K562 (cell line): ENCODE data around the gene RUVBL2. TPM values are rescaled to one million over a fixed set of nuclear protein-coding genes. Genes with fewer than 3 reads are reported as not detected.

Experiments used
- ATAC-seq: fragments of 200-7000 bp; cut with Tn5 transposase; 3 replicates; pipeline ENCODE4 v1.9.1; 2020; ENCODE audit warnings: moderate library complexity
- BruUV-seq: library from RNA; stranded (reverse); fragments of 400-500 nt; replicated peaks from 2 replicates; lab custom pipeline; 2021; lab: Mats Ljungman, UMichigan
- CTCF ChIA-PET: fragments of 300-600 bp; formaldehyde crosslinking; extraction: SDS; loops from one replicate; lab custom pipeline; 2021; ENCODE audit warnings: low intra/inter-chr PET ratio; lab: Yijun Ruan, JAX
- POLR2A ChIA-PET: fragments of 300-600, 350-650 bp; sonication (Branson Sonifier 250); formaldehyde crosslinking; extraction: SDS; loops from one replicate; lab custom pipeline; 2021; ENCODE audit warnings: antibody characterized with exemption, inconsistent platforms; lab: Yijun Ruan, JAX
- DNase-seq, 4 experiments: peaks; one replicate each; pipeline versions ENCODE4 v3.0.0 to v3.0.0-alpha.2; 2011 to 2018; ENCODE audit warnings: low spot score in 3 of 4, mixed read lengths in 3 of 4; ENCODE audit errors: extremely low read depth in 1 of 4
- FAIRE-seq: peaks from 2 replicates; lab custom pipeline; 2011; peaks lifted over from hg19 to GRCh38; lab: Jason Lieb, UNC
- H2AFZ ChIP-seq: 2 replicates; pipeline ENCODE4 v1.6.0; 2011; ENCODE audit warnings: low read depth, low read length, control low read depth, inconsistent platforms
- H3K27ac ChIP-seq: fragments of 200-600 bp; 3 replicates; pipeline ENCODE4 v1.8.0; 2011; ENCODE audit warnings: low read depth, mild to moderate bottlenecking, control low read depth, inconsistent platforms, low read length, moderate library complexity, mixed read lengths; ENCODE audit errors: extremely low read depth
- H3K27me3 ChIP-seq, 2 experiments: fragments of 300-600 bp in 1 of 2; 2 replicates in 1 of 2; 3 replicates in 1 of 2; pipeline versions ENCODE4 v1.6.0 to v1.8.0; 2011; ENCODE audit warnings: inconsistent platforms in 2 of 2, low read length in 2 of 2, mild to moderate bottlenecking in 1 of 2, mixed read lengths in 1 of 2, moderate library complexity in 1 of 2; ENCODE audit not compliant: control insufficient read depth in 2 of 2, insufficient read depth in 2 of 2
- H3K36me3 ChIP-seq: fragments of 300-600 bp; 3 replicates; pipeline ENCODE4 v1.8.0; 2011; ENCODE audit warnings: mild to moderate bottlenecking, low read length, inconsistent platforms; ENCODE audit not compliant: control insufficient read depth, insufficient read depth
- H3K4me1 ChIP-seq, 2 experiments: fragments of 200-600 bp in 1 of 2; replicated peaks in 1 of 2; 2 replicates in 1 of 2; 3 replicates in 1 of 2; pipeline versions ENCODE4 v1.5.1 to v1.8.0; 2011; ENCODE audit warnings: inconsistent platforms in 2 of 2, low read length in 2 of 2, mild to moderate bottlenecking in 1 of 2, mixed read lengths in 1 of 2, moderate library complexity in 1 of 2; ENCODE audit not compliant: control insufficient read depth in 2 of 2, insufficient read depth in 2 of 2
- H3K4me2 ChIP-seq: 2 replicates; pipeline ENCODE4 v1.6.1; 2011; ENCODE audit warnings: low read length, control low read depth, inconsistent platforms, mixed read lengths; ENCODE audit not compliant: insufficient read depth
- H3K4me3 ChIP-seq: fragments of 200-600 bp; sonication (generic), shearing (Covaris generic); 2 replicates; pipeline ENCODE4 v1.5.1; 2016; ENCODE audit warnings: control low read depth, inconsistent platforms
- H3K79me2 ChIP-seq: fragments of 200-600 bp; 3 replicates; pipeline ENCODE4 v1.8.0; 2011; ENCODE audit warnings: low read length, inconsistent platforms; ENCODE audit not compliant: control insufficient read depth, insufficient read depth
- H3K9ac ChIP-seq, 2 experiments: 2 replicates each; pipeline versions ENCODE4 v1.6.0 to v1.6.1; 2011; ENCODE audit warnings: low read depth in 2 of 2, low read length in 2 of 2, control low read depth in 1 of 2, inconsistent platforms in 1 of 2, mild to moderate bottlenecking in 1 of 2, mixed read lengths in 1 of 2; ENCODE audit not compliant: insufficient read depth in 1 of 2
- H3K9me1 ChIP-seq: one replicate; pipeline ENCODE4 v1.6.0; 2011; ENCODE audit warnings: inconsistent platforms, mild to moderate bottlenecking, low read length, moderate library complexity; ENCODE audit not compliant: control insufficient read depth, insufficient read depth
- H3K9me3 ChIP-seq: replicated peaks from 2 replicates; pipeline ENCODE4 v1.5.1; 2011; ENCODE audit warnings: low read depth, low read length, inconsistent platforms; ENCODE audit not compliant: control insufficient read depth, insufficient read depth
- H4K20me1 ChIP-seq: replicated peaks from 2 replicates; pipeline ENCODE4 v1.6.1; 2011; ENCODE audit warnings: low read length, inconsistent platforms, mixed read lengths; ENCODE audit not compliant: control insufficient read depth, insufficient read depth
- CBX1 ChIP-seq: sonication (generic); IDR thresholded peaks from 2 replicates; pipeline ENCODE4 v1.6.1; 2016; ENCODE audit warnings: antibody characterized with exemption, low read depth, mild to moderate bottlenecking
- FIP1L1 ChIP-seq: fragments of 200-400 bp; formaldehyde crosslinking; IDR thresholded peaks from 2 replicates; pipeline ENCODE4 v1.6.1; 2018; ENCODE audit warnings: mild to moderate bottlenecking, low read depth, low read length; ENCODE audit not compliant: poor library complexity, severe bottlenecking
- POLR2G ChIP-seq: fragments of 200-400 bp; formaldehyde crosslinking; IDR thresholded peaks from 2 replicates; pipeline ENCODE4 v1.6.1; 2017; ENCODE audit warnings: low read depth, mild to moderate bottlenecking, antibody characterized with exemption, low read length, moderate library complexity
- POLR3A ChIP-seq: IDR thresholded peaks from 2 replicates; pipeline ENCODE4 v1.6.1; 2011; ENCODE audit warnings: borderline replicate concordance, mild to moderate bottlenecking, moderate library complexity; ENCODE audit not compliant: insufficient read length, insufficient read depth; ENCODE audit errors: extremely low read depth
- RBFOX2 ChIP-seq: fragments of 200-400 bp; formaldehyde crosslinking; IDR thresholded peaks from 2 replicates; pipeline ENCODE4 v1.6.1; 2017; ENCODE audit warnings: low read depth, mild to moderate bottlenecking, low read length, moderate library complexity
- ZC3H4 ChIP-seq: sonication (generic); formaldehyde crosslinking; IDR thresholded peaks from 2 replicates; pipeline ENCODE4 v1.9.0; 2021; ENCODE audit warnings: missing genetic modification reagents, borderline replicate concordance
- ZNF121 ChIP-seq: sonication (generic); formaldehyde crosslinking; conservative IDR thresholded peaks from 2 replicates; pipeline ENCODE4 v1.8.0; 2022; ENCODE audit warnings: missing genetic modification reagents
- ZNF384 ChIP-seq: IDR thresholded peaks from 2 replicates; pipeline ENCODE4 v1.6.1; 2012; ENCODE audit warnings: low read depth, low read length, improper control_type of control experiment
- WGBS: fragments of 100-300 bp; shearing (Covaris generic); methylation state at CpG from one replicate; pipeline ENCODE4 v1.1.6; 2016; ENCODE audit warnings: low coverage, mixed read lengths; ENCODE audit not compliant: insufficient coverage; ENCODE audit errors: missing lambda C conversion rate; 5-methylcytosine and 5-hydroxymethylcytosine counted together
- in situ Hi-C: fragments of 300-500 bp; cut with MboI; formaldehyde crosslinking; loops from 4 replicates; pipeline ENCODE4 v1.15.0; 2018; ENCODE audit warnings: inconsistent platforms, mixed read lengths
- intact Hi-C: fragments of 100-400 bp; cut with micrococcal nuclease; formaldehyde crosslinking; loops from 2 replicates; pipeline ENCODE4 v1.14.2; 2022
- polyA plus RNA-seq, 8 experiments: library from polyadenylated mRNA; depleted of rRNA in 4 of 8; stranded (reverse) in 5 of 8; unstranded in 3 of 8; fragments of >200 nt; fragmentation: Nextera tagmentation in 2 of 8; fragmentation: Illumina TruSeq in 1 of 8; extraction: Ambion mirVana in 2 of 8; extraction: Trizol in 1 of 8; gene quantifications; 2 replicates each; pipeline versions ENCODE4 v1.2.1 to v1.2.3, GENCODE V29; 2011 to 2014; ENCODE audit warnings: inconsistent platforms in 1 of 8, missing spikeins in 1 of 8
- total RNA-seq, 7 experiments: library from RNA; depleted of rRNA in 6 of 7; stranded (reverse); fragments of >200 nt in 6 of 7; fragmentation: Illumina TruSeq in 2 of 7; extraction: Trizol in 2 of 7; gene quantifications; 2 replicates each; pipeline versions ENCODE4 v1.2.1 to v1.2.3, GENCODE V29; 2011 to 2021; ENCODE audit warnings: low replicate concordance in 1 of 7
- TF ChIP-seq, protein P1 (sequence below): sonication (generic); formaldehyde crosslinking; IDR thresholded peaks from 2 replicates; pipeline ENCODE4 v1.8.0; 2022; ENCODE audit warnings: mild to moderate bottlenecking, missing genetic modification reagents, borderline replicate concordance
- TF ChIP-seq, protein P2 (sequence below): sonication (generic); formaldehyde crosslinking; IDR thresholded peaks from 2 replicates; pipeline ENCODE4 v1.8.1; 2023; ENCODE audit warnings: mild to moderate bottlenecking, missing genetic modification reagents
- TF ChIP-seq, protein P3 (sequence below): fragments of 450-650 bp; IDR thresholded peaks from 2 replicates; pipeline ENCODE4 v1.6.1; 2018; ENCODE audit not compliant: partially characterized antibody

The RUVBL2 gene
- total and polyA plus RNA-seq, 9 of the 15 experiments (the other 6 are each of a cell fraction or from before 2014, with no cell fraction given) = 71.4 to 453 (median 237) TPM

DNA sequence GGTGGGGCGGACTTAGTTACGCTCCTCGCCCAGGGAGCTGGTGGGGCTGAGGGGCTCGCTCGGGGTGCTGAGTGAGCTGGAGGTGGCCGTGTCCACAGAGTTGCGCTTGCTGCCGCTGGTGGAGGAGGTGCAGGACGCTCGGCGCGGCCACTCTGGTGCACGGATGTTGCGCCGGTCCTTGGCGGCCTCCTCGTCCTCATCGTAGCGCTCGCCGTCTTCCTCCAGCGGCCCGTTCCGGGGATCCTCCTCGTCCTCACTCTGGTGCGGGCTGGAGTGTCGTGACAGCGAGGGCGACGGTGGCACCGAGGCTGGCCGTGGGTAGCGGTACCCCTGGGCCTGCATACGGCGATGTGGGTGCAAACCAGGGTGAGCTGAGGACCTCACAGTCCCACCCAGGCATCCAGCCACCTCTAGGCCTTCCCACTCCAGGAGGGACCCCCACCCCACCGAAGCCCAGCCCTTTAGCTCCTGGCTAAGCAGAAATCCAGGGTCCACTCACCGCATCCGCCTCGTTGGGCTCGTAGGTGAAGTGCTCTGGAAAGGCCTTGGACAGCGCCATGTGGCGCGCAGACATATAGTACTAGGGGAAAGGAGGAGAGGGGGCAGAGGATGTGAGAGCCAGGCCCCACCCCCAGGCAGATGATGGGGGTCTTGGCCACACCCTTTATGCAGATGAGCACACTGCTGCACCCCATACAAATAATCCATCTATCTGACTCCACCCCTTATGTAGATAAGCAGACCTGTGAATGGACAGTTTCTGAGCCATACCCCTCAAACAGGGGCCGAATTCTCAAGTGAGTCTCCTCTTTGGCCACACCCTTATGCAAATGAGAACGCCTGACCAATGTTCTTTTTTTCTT, 24.2 kb upstream of the RUVBL2 start:
- no peaks in the 10 kb centered on the region for H3K9me1 ChIP-seq
- peaks cover 30% of the 10 kb centered on the region for H3K79me2 ChIP-seq
- H2AFZ ChIP-seq = no peak overlapping the region
- ATAC-seq = peak; percentile 58
- CTCF ChIA-PET = interaction anchor here (0.6 kb wide), 2 partner anchors 12 to 188 kb away, joined by 3 to 6 read pairs; no protein-coding TSS in a partner anchor
- DNase-seq = peak; percentile 70 to 85 (median 79)
- H3K9me3 ChIP-seq = no peaks in the 10 kb centered on the region
- no peaks in the 10 kb centered on the region for H3K27me3 ChIP-seq
- H3K36me3 ChIP-seq = peaks cover 72% of the 10 kb centered on the region
- H3K4me2 ChIP-seq = peak overlapping the region; percentile 47; the same call in 1 of the 2 replicates
- POLR2A ChIA-PET = interaction anchor here (0.5 to 14.5 kb wide), 14 partner anchors 10 to 422 kb away, joined by 3 to 439 read pairs (median 4); partner anchors contain the start of genes NUCB1, PPP1R15A, RUVBL2 and TULP2
- in situ Hi-C loops (loop anchor here (5.0 to 10.0 kb wide), 3 partner anchors 95 to 325 kb away; partner anchors contain the start of genes CA11 and PPP1R15A), intact Hi-C loops (loop anchor here (2.0 to 5.0 kb wide), 2 partner anchors 37 to 175 kb away; partner anchors contain the start of gene DHDH)
- H3K9ac ChIP-seq = no peak overlapping the region
- peaks cover 26 to 37% of the 10 kb centered on the region in 2 experiments for H3K4me1 ChIP-seq
- FAIRE-seq = peak; percentile 88
- H3K27ac ChIP-seq = no peak overlapping the region; the same call in 2 of the 3 replicates
- BruUV-seq = no TSS peak
- H3K4me3 ChIP-seq = no peak overlapping the region
- H4K20me1 ChIP-seq = peaks cover 21% of the 10 kb centered on the region
- 82% methylated on average over 14 of the region's 45 CpGs for WGBS
- TF ChIP-seq, protein P1, sequence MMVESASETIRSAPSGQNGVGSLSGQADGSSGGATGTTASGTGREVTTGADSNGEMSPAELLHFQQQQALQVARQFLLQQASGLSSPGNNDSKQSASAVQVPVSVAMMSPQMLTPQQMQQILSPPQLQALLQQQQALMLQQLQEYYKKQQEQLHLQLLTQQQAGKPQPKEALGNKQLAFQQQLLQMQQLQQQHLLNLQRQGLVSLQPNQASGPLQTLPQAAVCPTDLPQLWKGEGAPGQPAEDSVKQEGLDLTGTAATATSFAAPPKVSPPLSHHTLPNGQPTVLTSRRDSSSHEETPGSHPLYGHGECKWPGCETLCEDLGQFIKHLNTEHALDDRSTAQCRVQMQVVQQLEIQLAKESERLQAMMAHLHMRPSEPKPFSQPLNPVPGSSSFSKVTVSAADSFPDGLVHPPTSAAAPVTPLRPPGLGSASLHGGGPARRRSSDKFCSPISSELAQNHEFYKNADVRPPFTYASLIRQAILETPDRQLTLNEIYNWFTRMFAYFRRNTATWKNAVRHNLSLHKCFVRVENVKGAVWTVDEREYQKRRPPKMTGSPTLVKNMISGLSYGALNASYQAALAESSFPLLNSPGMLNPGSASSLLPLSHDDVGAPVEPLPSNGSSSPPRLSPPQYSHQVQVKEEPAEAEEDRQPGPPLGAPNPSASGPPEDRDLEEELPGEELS (CRISPR knock-in tag) = 0 out of 2 replicates have a peak, but pooled peaks have one; percentile 17
- TF ChIP-seq, protein P2, sequence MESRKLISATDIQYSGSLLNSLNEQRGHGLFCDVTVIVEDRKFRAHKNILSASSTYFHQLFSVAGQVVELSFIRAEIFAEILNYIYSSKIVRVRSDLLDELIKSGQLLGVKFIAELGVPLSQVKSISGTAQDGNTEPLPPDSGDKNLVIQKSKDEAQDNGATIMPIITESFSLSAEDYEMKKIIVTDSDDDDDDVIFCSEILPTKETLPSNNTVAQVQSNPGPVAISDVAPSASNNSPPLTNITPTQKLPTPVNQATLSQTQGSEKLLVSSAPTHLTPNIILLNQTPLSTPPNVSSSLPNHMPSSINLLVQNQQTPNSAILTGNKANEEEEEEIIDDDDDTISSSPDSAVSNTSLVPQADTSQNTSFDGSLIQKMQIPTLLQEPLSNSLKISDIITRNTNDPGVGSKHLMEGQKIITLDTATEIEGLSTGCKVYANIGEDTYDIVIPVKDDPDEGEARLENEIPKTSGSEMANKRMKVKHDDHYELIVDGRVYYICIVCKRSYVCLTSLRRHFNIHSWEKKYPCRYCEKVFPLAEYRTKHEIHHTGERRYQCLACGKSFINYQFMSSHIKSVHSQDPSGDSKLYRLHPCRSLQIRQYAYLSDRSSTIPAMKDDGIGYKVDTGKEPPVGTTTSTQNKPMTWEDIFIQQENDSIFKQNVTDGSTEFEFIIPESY (CRISPR knock-in tag) = peak; percentile 89
- TF ChIP-seq ZNF121 (no peak), ZC3H4 (CRISPR knock-in tag) (peak; percentile 34; the same call in 1 of the 2 replicates), POLR2G (peak; percentile 91), RBFOX2 (peak; percentile 81), ZNF384 (0 out of 2 replicates have a peak, but pooled peaks have one; percentile 12), POLR3A (no peak), FIP1L1 (peak; percentile 98), CBX1 (0 out of 2 replicates have a peak, but pooled peaks have one; percentile 31)
- TF ChIP-seq, protein P3, sequence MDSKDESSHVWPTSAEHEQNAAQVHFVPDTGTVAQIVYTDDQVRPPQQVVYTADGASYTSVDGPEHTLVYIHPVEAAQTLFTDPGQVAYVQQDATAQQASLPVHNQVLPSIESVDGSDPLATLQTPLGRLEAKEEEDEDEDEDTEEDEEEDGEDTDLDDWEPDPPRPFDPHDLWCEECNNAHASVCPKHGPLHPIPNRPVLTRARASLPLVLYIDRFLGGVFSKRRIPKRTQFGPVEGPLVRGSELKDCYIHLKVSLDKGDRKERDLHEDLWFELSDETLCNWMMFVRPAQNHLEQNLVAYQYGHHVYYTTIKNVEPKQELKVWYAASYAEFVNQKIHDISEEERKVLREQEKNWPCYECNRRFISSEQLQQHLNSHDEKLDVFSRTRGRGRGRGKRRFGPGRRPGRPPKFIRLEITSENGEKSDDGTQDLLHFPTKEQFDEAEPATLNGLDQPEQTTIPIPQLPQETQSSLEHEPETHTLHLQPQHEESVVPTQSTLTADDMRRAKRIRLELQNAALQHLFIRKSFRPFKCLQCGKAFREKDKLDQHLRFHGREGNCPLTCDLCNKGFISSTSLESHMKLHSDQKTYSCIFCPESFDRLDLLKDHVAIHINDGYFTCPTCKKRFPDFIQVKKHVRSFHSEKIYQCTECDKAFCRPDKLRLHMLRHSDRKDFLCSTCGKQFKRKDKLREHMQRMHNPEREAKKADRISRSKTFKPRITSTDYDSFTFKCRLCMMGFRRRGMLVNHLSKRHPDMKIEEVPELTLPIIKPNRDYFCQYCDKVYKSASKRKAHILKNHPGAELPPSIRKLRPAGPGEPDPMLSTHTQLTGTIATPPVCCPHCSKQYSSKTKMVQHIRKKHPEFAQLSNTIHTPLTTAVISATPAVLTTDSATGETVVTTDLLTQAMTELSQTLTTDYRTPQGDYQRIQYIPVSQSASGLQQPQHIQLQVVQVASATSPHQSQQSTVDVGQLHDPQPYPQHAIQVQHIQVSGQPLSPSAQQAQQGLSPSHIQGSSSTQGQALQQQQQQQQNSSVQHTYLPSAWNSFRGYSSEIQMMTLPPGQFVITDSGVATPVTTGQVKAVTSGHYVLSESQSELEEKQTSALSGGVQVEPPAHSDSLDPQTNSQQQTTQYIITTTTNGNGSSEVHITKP = peak; percentile 24
